ENCODE measurements around the gene GXYLT2.

The GXYLT2 gene

GRCh38 chr3:72941245-72941644 is 53.4 kb downstream of the GXYLT2 start:
- DNase-seq, result no peak

- no peak for DNase-seq
Measured at GRCh38 chr3:72942427-72942826, 54.6 kb downstream of the GXYLT2 start.

- DNase-seq, result no peak
Measured at GRCh38 chr3:72944696-72945095, 56.9 kb downstream of the GXYLT2 start.

- no peak for DNase-seq
Measured at GRCh38 chr3:72947715-72948490, 60.1 kb downstream of the GXYLT2 start.

GRCh38 chr3:72949016-72949415 is 61.2 kb downstream of the GXYLT2 start:
- DNase-seq, result no peak

GRCh38 chr3:72950372-72950771 is 62.5 kb downstream of the GXYLT2 start:
- DNase-seq, result no peak

- no peak for DNase-seq
Measured at GRCh38 chr3:72950801-72951200, 63.0 kb downstream of the GXYLT2 start.

GRCh38 chr3:72951259-72951722 is 63.4 kb downstream of the GXYLT2 start:
- DNase-seq, result peak; percentile 39

GRCh38 chr3:72953325-72953956 is 65.6 kb downstream of the GXYLT2 start:
- DNase-seq, result no peak

- DNase-seq, result no peak
Measured at GRCh38 chr3:72957297-72957696, 69.5 kb downstream of the GXYLT2 start.

GRCh38 chr3:72959336-72959735 is 71.5 kb downstream of the GXYLT2 start:
- DNase-seq, result no peak

GRCh38 chr3:72960812-72961518 is 73.1 kb downstream of the GXYLT2 start:
- no peak for DNase-seq

GRCh38 chr3:72961752-72962151 is 73.9 kb downstream of the GXYLT2 start:
- DNase-seq, result no peak

- DNase-seq, result no peak
Measured at GRCh38 chr3:72962317-72962716, 74.5 kb downstream of the GXYLT2 start.

- no peak for DNase-seq
Measured at GRCh38 chr3:72964633-72965032, 76.8 kb downstream of the GXYLT2 start.

GRCh38 chr3:72968266-72968664 is 80.4 kb downstream of the GXYLT2 start:
- DNase-seq, result no peak

GRCh38 chr3:72969766-72970165 is 81.9 kb downstream of the GXYLT2 start:
- no peak for DNase-seq

GRCh38 chr3:72970942-72971341 is 83.1 kb downstream of the GXYLT2 start:
- DNase-seq, result no peak

GRCh38 chr3:72972706-72973030 is 84.8 kb downstream of the GXYLT2 start:
- DNase-seq, result no peak

GRCh38 chr3:72973031-72973723 is 85.3 kb downstream of the GXYLT2 start:
- no peak for DNase-seq

GRCh38 chr3:72973786-72974185 is 85.9 kb downstream of the GXYLT2 start:
- no peak for DNase-seq

- DNase-seq, result no peak
Measured at GRCh38 chr3:72974956-72975355, 87.1 kb downstream of the GXYLT2 start.

- no peak for DNase-seq
Measured at GRCh38 chr3:72976281-72976741, 88.5 kb downstream of the GXYLT2 start.

Measured in DMS79 (cell line).